HG03432 (cell line): ENCODE data around the gene CACHD1.
"Not testable (repeated sequence)": the region's sequence is repeated elsewhere in the genome, so short reads cannot be mapped to it uniquely, and the experiment has no call there.

Source experiments
- ATAC-seq: cut with Tn5 transposase; IDR thresholded peaks from one replicate; pipeline ENCODE4 v1.9.1; 2021; ENCODE audit warnings: mild to moderate bottlenecking, moderate library complexity; ENCODE audit not compliant: unreplicated experiment

Gene CACHD1

GRCh38 chr1:64495878-64496277 lies 25.9 kb downstream of the CACHD1 start:
- ATAC-seq, result no peak

GRCh38 chr1:64496606-64497005 lies 26.7 kb downstream of the CACHD1 start:
- no peak for ATAC-seq

GRCh38 chr1:64497088-64497883 lies 27.4 kb downstream of the CACHD1 start:
- no peak for ATAC-seq

GRCh38 chr1:64498325-64498724 lies 28.4 kb downstream of the CACHD1 start:
- ATAC-seq, result no peak

- no peak for ATAC-seq
Measured at GRCh38 chr1:64499011-64499410, 29.1 kb downstream of the CACHD1 start.

- ATAC-seq, result no peak
Measured at GRCh38 chr1:64499966-64500365, 30.0 kb downstream of the CACHD1 start.

GRCh38 chr1:64502083-64502482 lies 32.2 kb downstream of the CACHD1 start:
- ATAC-seq, result no peak

- ATAC-seq, result no peak
Measured at GRCh38 chr1:64502931-64503330, 33.0 kb downstream of the CACHD1 start.

GRCh38 chr1:64505232-64505943 lies 35.5 kb downstream of the CACHD1 start:
- ATAC-seq, result no peak

GRCh38 chr1:64505944-64506655 lies 36.2 kb downstream of the CACHD1 start:
- ATAC-seq, result no peak

- ATAC-seq, result no peak
Measured at GRCh38 chr1:64508629-64509028, 38.7 kb downstream of the CACHD1 start.

GRCh38 chr1:64511044-64511443 lies 41.1 kb downstream of the CACHD1 start:
- no peak for ATAC-seq

GRCh38 chr1:64512206-64512605 lies 42.3 kb downstream of the CACHD1 start:
- not testable (repeated sequence) for ATAC-seq

- ATAC-seq, result no peak
Measured at GRCh38 chr1:64513545-64513944, 43.6 kb downstream of the CACHD1 start.

GRCh38 chr1:64514197-64514765 lies 44.4 kb downstream of the CACHD1 start:
- ATAC-seq, result no peak

- no peak for ATAC-seq
Measured at GRCh38 chr1:64515427-64515826, 45.5 kb downstream of the CACHD1 start.

- no peak for ATAC-seq
Measured at GRCh38 chr1:64516301-64516700, 46.4 kb downstream of the CACHD1 start.

- no peak for ATAC-seq
Measured at GRCh38 chr1:64516803-64517568, 47.1 kb downstream of the CACHD1 start.

GRCh38 chr1:64517640-64518039 lies 47.7 kb downstream of the CACHD1 start:
- no peak for ATAC-seq

GRCh38 chr1:64518692-64519481 lies 49.0 kb downstream of the CACHD1 start:
- no peak for ATAC-seq
